Measurements from ENCODE around the gene RRP15. TPM values are rescaled to one million over a fixed set of nuclear protein-coding genes. Genes with fewer than 3 reads are reported as not detected.

Gene RRP15
- total RNA-seq, 1 experiment from 2014 or later = 32.1 TPM

DNA sequence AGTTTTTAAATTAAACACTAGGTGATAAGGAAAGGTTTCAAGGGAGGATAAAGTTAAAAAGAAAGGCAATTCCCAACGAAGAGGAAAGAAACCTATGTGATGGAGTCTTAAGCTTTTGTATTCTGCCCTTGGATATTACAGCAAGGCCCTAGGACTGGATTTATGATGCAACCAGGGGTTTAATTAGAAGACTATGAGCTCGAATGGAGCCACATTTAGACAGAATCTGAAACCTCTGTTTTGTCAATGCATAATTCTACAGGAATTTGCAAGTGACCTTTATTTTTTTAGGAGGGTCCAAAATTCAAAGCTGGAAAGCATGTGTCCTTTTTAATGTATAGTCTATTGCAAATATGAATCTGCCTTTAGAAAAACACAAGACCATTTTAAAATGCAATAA lies 98.0 kb downstream of the RRP15 start:
- no peaks in the 10 kb centered on the region for H3K9me3 ChIP-seq (ENCODE audit: control insufficient read depth, insufficient read depth, low read depth, low read length)
- H3K27ac ChIP-seq (ENCODE audit: low read length) = peak overlapping the region; percentile 100
- BruUV-seq (replicated peaks) = no TSS peak
- ATAC-seq (no peak), DNase-seq (ENCODE audit: low read depth, low spot score) (no peak)
- ChIA-PET CTCF (no interaction called here), POLR2A (no interaction called here)
- TF ChIP-seq, protein P1, sequence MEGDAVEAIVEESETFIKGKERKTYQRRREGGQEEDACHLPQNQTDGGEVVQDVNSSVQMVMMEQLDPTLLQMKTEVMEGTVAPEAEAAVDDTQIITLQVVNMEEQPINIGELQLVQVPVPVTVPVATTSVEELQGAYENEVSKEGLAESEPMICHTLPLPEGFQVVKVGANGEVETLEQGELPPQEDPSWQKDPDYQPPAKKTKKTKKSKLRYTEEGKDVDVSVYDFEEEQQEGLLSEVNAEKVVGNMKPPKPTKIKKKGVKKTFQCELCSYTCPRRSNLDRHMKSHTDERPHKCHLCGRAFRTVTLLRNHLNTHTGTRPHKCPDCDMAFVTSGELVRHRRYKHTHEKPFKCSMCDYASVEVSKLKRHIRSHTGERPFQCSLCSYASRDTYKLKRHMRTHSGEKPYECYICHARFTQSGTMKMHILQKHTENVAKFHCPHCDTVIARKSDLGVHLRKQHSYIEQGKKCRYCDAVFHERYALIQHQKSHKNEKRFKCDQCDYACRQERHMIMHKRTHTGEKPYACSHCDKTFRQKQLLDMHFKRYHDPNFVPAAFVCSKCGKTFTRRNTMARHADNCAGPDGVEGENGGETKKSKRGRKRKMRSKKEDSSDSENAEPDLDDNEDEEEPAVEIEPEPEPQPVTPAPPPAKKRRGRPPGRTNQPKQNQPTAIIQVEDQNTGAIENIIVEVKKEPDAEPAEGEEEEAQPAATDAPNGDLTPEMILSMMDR (IDR thresholded peaks at IDR 0.05) = no peak
- TF ChIP-seq SIN3A (IDR thresholded peaks at IDR 0.05; ENCODE audit: borderline replicate concordance, insufficient read depth, low read depth, low read length) = no peak
- no peak for TF ChIP-seq POLR2AphosphoS5 (IDR thresholded peaks at IDR 0.05; ENCODE audit: low read depth, low read length)
- TF ChIP-seq, protein P2, sequence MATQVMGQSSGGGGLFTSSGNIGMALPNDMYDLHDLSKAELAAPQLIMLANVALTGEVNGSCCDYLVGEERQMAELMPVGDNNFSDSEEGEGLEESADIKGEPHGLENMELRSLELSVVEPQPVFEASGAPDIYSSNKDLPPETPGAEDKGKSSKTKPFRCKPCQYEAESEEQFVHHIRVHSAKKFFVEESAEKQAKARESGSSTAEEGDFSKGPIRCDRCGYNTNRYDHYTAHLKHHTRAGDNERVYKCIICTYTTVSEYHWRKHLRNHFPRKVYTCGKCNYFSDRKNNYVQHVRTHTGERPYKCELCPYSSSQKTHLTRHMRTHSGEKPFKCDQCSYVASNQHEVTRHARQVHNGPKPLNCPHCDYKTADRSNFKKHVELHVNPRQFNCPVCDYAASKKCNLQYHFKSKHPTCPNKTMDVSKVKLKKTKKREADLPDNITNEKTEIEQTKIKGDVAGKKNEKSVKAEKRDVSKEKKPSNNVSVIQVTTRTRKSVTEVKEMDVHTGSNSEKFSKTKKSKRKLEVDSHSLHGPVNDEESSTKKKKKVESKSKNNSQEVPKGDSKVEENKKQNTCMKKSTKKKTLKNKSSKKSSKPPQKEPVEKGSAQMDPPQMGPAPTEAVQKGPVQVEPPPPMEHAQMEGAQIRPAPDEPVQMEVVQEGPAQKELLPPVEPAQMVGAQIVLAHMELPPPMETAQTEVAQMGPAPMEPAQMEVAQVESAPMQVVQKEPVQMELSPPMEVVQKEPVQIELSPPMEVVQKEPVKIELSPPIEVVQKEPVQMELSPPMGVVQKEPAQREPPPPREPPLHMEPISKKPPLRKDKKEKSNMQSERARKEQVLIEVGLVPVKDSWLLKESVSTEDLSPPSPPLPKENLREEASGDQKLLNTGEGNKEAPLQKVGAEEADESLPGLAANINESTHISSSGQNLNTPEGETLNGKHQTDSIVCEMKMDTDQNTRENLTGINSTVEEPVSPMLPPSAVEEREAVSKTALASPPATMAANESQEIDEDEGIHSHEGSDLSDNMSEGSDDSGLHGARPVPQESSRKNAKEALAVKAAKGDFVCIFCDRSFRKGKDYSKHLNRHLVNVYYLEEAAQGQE (IDR thresholded peaks at IDR 0.05; ENCODE audit: insufficient read depth in 1 of 2, low read depth in 2 of 2, low read length in 1 of 2) = no peak
- TF ChIP-seq TCF7L2 (IDR thresholded peaks at IDR 0.05; ENCODE audit: low read depth, low read length) = no peak
- in situ Hi-C loops (cut with HindIII; ENCODE audit: low pct_unique_long_range_greater_than_20kb, low sequenced_read_pairs) = no loop called here
- no peaks in the 10 kb centered on the region for H3K27me3 ChIP-seq (ENCODE audit: control insufficient read depth, insufficient read depth, low read length)
- H3K4me1 ChIP-seq (ENCODE audit: control insufficient read depth, insufficient read depth, low read length) = peaks cover 85% of the 10 kb centered on the region
- intact Hi-C loops (cut with micrococcal nuclease; ENCODE audit: unreplicated experiment) = no loop called here
- no peak overlapping the region for H3K4me3 ChIP-seq (ENCODE audit: low read depth in 2 of 2, low read length in 2 of 2)
- H3K36me3 ChIP-seq (ENCODE audit: control insufficient read depth, insufficient read depth, low read length) = no peaks in the 10 kb centered on the region

DNA sequence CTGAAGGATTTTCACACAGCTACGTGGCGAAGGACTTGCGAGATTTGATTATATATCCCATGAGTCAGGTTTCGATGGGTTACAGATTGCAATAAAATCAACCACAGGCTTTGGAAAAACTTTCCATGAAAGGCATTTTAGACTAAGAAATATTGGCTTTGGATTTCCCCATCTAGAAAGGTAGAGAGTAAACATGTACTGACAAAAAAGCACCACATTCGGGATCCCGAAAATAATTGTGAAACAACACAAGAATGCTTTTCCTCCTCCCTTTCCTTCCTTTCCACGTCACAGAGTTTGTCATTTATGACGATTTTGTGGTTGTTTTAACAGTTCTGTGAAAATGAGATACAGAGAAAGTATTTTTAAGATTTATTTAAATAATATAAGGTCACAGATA lies 98.6 kb downstream of the RRP15 start:
- POLR2A ChIA-PET = no interaction called here

More for the DNA sequence above, 98.6 kb downstream of the RRP15 start:
- in situ Hi-C loops (cut with HindIII; ENCODE audit: low pct_unique_long_range_greater_than_20kb, low sequenced_read_pairs) = no loop called here
- DNase-seq (ENCODE audit: low read depth, low spot score) = no peak
- peaks cover 81% of the 10 kb centered on the region for H3K4me1 ChIP-seq (ENCODE audit: control insufficient read depth, insufficient read depth, low read length)
- no peaks in the 10 kb centered on the region for H3K27me3 ChIP-seq (ENCODE audit: control insufficient read depth, insufficient read depth, low read length)
- no peak overlapping the region for H3K4me3 ChIP-seq (ENCODE audit: low read depth in 2 of 2, low read length in 2 of 2)
- peak overlapping the region; percentile 100 for H3K27ac ChIP-seq (ENCODE audit: low read length)
- TF ChIP-seq POLR2AphosphoS5 (IDR thresholded peaks at IDR 0.05; ENCODE audit: low read depth, low read length) = no peak
- TF ChIP-seq, protein P1 (IDR thresholded peaks at IDR 0.05) = no peak
- TF ChIP-seq, protein P2 (IDR thresholded peaks at IDR 0.05; ENCODE audit: insufficient read depth in 1 of 2, low read depth in 2 of 2, low read length in 1 of 2) = no peak
- TF ChIP-seq SIN3A (IDR thresholded peaks at IDR 0.05; ENCODE audit: borderline replicate concordance, insufficient read depth, low read depth, low read length) = no peak
- no peak for TF ChIP-seq TCF7L2 (IDR thresholded peaks at IDR 0.05; ENCODE audit: low read depth, low read length)
- CTCF ChIA-PET = no interaction called here
- ATAC-seq = no peak
- no peaks in the 10 kb centered on the region for H3K9me3 ChIP-seq (ENCODE audit: control insufficient read depth, insufficient read depth, low read depth, low read length)
- intact Hi-C loops (cut with micrococcal nuclease; ENCODE audit: unreplicated experiment) = no loop called here
- BruUV-seq (replicated peaks) = no TSS peak
- no peaks in the 10 kb centered on the region for H3K36me3 ChIP-seq (ENCODE audit: control insufficient read depth, insufficient read depth, low read length)

Data from Panc1 (cell line).